GM18502 (cell line): ENCODE measurements around the gene MAGEH1.

Source experiments
- ATAC-seq: cut with Tn5 transposase; IDR thresholded peaks from one replicate; pipeline ENCODE4 v1.9.1; 2021; ENCODE audit warnings: mild to moderate bottlenecking; ENCODE audit not compliant: unreplicated experiment, poor library complexity

Gene MAGEH1

GRCh38 chrX:55489314-55490009, 37.5 kb downstream of the MAGEH1 start, which contains the start of gene USP51:
USP51 (minus strand) TSS chrX:55489848; CDS start chrX:55488939, 909 bp downstream.
- peak; percentile 63 for ATAC-seq

GRCh38 chrX:55490121-55490520, 38.2 kb downstream of the MAGEH1 start:
- ATAC-seq = no peak

GRCh38 chrX:55490974-55491373, 39.0 kb downstream of the MAGEH1 start:
- ATAC-seq = no peak
